HG03039 (cell line): Measurements from ENCODE around the gene RPS6KA4.

Experiments used
- ATAC-seq: cut with Tn5 transposase; IDR thresholded peaks from one replicate; pipeline ENCODE4 v1.9.1; 2021; ENCODE audit warnings: mild to moderate bottlenecking, moderate library complexity; ENCODE audit not compliant: unreplicated experiment

RPS6KA4 gene

DNA sequence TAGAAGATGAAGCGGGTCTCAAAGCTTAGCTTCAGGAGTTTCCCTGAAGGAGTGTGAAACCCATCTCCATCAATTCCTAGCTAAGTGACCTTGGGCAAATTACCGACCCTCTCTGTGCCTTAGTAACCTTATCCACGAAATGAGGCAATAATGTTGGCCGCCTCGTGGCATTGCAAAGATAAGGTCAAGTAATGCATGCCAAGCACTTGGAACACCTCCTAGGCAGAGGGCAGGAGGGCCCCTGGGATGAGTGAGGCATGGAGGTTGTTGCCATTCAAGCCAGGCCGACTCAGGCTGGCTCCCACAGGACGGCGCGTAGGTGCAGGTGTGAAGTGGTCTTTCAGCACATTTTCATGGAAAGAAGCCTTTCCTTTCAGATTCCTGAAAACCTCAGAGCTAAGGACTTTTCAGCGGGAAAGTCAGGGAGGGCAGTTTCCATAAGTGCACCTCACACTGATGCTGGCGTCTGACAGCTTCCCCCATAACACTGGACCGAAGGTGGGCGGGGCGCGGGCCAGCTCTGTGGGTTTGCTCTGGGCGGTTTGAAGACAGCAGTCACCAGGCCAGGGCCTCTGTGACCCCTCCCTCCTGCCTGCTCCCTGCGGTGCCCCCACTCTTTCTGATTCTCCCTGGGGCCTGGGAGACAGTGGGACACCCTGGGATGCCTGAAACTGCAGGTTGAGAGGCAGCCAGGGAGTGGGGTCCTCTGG lies 25.2 kb downstream of the RPS6KA4 start:
- ATAC-seq = no peak

GRCh38 chr11:64384981-64385944 lies 26.3 kb downstream of the RPS6KA4 start:
- no peak for ATAC-seq

DNA sequence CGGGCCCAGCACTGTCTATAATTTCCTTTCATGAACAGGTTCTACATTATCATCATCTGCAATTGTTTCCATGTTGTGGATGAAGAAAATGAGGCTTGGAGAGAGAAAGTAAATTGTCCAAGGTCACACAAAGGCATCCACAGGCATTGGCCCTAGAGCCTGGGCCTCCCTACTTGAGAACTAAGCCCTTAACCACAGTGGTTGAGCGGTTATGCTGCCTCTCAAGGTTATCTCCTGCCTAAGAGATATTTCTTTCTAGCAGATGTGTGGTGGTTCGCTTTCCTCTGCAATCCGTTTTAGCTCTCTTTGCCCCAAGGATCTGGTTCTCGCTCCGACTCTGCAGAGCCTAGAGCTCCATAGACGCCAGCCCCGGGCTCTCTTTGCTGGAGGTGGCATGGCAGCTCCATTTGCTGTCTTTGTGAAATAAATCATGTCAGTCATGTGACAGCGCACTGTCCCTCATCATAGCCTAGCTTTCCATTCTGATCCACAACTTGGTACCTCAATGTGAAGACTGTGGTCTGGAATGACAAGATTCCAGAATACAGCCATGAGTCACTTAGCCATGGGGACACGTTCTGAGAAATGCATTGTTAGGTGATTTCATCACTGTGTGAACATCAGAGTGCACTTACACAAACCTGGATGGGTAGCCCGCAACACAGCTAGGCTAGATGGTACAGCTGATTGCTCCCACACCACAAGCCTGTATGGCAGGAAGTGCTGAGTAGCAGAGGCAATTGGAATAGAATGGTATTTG lies 27.2 kb downstream of the RPS6KA4 start:
- ATAC-seq = no peak

- ATAC-seq = no peak
Measured at GRCh38 chr11:64387916-64388315, 29.0 kb downstream of the RPS6KA4 start.

DNA sequence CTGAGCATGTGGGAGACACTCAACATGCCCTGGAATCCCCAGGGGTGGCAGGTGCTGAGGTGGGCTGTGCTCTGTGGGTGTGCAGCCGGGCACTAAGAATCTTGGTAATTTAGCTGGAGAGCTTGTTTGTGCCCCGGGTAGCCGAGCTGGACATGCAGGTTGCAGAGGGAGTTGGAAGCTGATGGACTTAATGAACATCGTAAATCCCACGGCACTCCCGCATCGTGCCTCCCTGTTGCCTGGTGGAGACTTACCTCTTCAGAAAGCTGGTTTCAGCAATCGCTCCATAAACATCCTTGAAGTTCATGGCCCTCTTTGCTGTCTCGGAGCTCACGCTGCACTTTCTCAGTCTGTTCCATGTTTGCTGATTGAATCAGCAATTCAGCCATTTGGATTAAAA lies 29.9 kb downstream of the RPS6KA4 start:
- ATAC-seq = no peak

GRCh38 chr11:64389851-64390250 lies 30.9 kb downstream of the RPS6KA4 start:
- ATAC-seq = no peak

- ATAC-seq = no peak
Measured at GRCh38 chr11:64390558-64390957, 31.6 kb downstream of the RPS6KA4 start.

DNA sequence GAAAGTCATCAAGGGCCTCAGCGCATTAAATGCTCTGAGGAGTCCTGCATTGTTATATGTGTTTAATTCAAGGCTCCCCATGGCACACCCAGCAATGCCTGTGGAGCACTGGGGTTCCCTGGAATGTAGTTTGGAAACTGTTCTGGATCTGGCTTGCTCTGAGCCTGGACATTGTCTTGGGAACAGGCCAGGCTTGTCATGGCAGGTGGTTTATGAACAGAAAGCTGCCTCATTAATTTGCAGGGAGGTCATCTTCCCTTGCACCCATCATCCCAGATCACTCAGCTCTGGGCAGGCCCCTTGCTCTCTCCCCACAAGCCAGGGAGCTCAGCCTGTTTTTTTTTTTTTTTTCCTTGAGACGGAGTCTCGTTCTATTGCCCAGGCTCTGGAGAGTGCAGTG lies 32.9 kb downstream of the RPS6KA4 start:
- ATAC-seq = no peak

GRCh38 chr11:64395545-64396078 lies 36.6 kb downstream of the RPS6KA4 start:
- no peak for ATAC-seq

GRCh38 chr11:64396079-64396591 lies 37.2 kb downstream of the RPS6KA4 start:
- ATAC-seq = no peak

- ATAC-seq = no peak
Measured at GRCh38 chr11:64400102-64400501, 41.1 kb downstream of the RPS6KA4 start.

- ATAC-seq = no peak
Measured at GRCh38 chr11:64400667-64401066, 41.7 kb downstream of the RPS6KA4 start.

DNA sequence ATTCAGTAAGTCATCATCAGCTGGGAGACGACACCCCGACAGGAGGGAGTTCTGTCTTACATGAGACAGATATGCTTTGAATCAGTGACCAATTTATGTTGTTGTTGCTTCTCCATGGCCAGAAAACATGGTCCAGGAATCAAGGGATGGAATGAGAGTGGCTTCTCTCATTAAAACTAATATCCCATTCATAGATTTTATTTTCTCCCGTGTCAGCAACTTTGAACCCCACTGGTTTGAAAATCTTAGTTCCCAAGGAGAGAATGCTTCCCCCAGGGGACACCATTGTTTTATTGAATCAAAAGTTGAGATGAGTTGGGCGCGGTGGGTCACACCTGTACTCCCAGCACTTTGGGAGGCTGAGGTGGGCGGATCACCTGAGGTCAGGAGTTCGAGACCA lies 42.8 kb downstream of the RPS6KA4 start:
- no peak for ATAC-seq

GRCh38 chr11:64403106-64403505 lies 44.1 kb downstream of the RPS6KA4 start:
- no peak for ATAC-seq

DNA sequence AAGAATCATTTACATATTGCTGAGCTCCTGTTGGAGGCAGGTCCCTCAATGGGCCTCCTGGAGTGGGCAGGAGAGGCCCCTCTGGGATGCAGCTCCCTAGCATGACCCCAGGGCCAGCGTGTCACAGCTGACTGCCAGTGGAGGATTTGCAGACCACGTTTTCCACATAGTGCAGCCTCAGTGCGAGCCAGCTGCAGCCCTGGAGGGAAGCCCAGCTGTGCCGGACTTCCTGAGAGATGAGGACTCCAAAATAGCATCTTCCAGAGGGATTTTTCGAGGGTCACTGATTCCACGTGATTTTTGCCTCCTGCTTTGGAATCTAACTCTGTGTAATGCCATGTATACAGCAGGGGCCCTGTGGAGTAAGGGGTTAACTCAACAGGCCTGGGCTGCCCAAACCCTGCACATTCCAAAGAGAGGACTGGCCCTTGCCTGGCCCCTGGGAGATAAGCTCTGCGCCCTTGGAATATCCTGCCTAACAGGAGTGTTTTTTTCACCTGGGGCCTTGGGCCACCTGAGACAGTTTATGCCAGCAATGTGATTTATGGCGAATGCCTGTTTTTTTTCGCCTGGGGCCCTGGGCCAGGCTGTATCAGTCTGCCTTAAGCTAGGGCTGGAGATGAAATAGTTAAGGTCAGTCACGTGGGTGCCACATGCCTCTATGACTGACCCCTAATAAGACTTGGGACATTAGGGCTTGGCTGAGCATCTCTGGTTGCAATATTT lies 47.4 kb downstream of the RPS6KA4 start:
- no peak for ATAC-seq

DNA sequence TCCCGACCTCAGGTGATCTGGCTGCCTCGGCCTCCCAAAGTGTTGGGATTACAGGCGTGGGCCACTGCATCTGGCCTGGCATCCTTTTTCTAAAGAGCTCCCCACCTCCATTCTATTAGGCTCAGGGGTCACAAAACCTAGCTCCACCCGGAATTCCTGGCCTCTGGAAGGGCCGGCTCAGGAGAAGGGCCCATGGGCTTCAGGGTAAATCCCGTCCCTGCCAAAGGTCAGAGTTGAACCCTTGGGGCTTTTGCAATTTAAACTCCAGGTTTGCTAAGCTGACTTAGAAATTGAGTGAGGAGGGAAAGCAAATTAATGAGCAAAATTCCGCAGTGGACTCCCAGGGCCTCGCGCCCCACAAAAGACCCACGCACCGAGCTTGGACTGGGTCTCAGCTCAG lies 48.3 kb downstream of the RPS6KA4 start:
- ATAC-seq = no peak

GRCh38 chr11:64407630-64408029 lies 48.7 kb downstream of the RPS6KA4 start:
- ATAC-seq = no peak

GRCh38 chr11:64409278-64409677 lies 50.3 kb downstream of the RPS6KA4 start:
- no peak for ATAC-seq

DNA sequence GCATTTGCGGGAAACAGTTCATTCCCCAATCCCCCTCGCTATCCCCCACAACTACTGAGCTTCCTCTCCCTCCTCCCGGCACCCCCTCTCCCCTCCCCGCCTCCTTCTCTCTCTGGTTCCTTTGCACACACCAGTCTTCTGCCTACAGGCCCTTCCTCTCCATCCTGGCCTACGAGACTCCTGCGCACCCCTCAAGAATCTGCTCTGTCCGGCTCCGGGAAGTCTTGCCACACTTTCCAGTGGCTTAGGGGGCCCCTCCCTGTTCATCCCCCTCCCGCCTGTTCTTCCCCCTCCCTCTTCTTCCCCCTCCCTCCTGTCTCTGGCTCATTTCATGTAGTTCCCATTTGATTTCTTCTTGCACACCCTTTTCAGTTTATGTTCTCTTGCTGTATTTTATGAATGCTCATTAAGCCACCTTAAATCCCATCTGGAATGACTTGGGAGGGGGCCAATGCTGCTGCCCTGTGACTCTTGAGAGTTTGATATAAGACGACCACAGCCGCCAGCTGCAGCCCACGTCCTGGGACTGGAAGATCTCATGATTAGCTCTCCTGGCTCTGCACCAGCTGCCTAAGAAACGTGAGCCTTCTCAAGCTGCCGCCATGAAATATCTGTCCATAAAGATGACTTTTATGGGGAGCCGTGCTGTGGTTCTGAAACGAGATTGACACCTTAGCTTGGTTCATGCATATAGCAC lies 50.9 kb downstream of the RPS6KA4 start:
- no peak for ATAC-seq

GRCh38 chr11:64410404-64410734 lies 51.4 kb downstream of the RPS6KA4 start:
- no peak for ATAC-seq
